ENCODE results near the gene TRMT10A.

GRCh38 chr4:99529956-99530355 lies 33.9 kb downstream of the TRMT10A start:
- TF ChIP-seq POLR2A (IDR thresholded peaks at IDR 0.05) (no peak), CTCF (IDR thresholded peaks at IDR 0.05 in 8 of 11, conservative IDR thresholded peaks at IDR 0.05 in 3 of 11) (no peak)
